Activated CD8-positive, alpha-beta memory T cell treated with anti-CD3 and anti-CD28 coated beads, Interleukin-2, amount 50 U/mL, for 24 hours (primary cell): Measurements from ENCODE around the gene ATP2B2.
"Not testable (repeated sequence)": the region's sequence is repeated elsewhere in the genome, so short reads cannot be mapped to it uniquely, and the experiment has no call there.

ENCODE experiments used
- DNase-seq: peaks from one replicate; pipeline ENCODE4 v3.0.0-alpha.2; 2020; ENCODE audit errors: extremely low read depth

Gene ATP2B2

DNA sequence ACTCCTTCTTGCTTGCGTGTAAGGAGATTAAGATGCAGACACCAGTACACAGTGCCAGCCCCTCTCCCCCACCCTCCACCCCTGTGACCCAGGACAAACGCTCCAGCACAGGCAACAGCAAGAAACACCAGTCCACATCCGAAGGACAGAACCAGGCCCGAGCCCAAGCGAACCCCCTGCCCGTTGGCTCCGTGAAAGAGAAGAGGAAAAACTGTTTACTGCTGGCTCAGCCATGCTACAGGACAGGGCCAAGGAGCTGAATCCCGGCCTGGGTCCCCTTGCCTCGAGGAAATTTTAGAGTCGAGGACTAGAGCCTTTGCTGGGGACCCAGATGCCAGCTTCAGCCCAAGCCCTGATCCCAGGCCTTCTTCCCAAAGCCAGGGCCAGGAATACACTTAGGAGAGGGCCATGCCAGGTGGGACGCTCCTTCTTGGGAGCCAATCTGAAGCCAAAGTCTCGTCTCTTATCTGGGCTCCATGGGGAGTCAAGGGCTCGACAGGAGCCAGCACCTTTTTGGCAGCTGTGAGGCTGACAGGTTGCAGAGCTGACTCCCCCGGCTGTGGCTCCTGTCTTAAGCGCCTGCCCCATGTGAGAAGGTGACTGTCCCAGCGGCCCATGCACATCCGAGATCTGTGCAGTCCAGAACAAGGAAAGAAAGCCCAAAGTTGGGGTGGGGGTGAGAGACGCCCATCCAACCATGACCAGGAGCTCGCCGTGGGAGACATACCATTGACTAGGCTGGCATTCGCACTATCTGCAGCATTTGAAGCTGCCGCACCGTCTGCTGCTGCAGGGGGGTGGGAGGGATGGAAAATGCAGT is 120.6 kb downstream of the ATP2B2 start:
- DNase-seq: no peak

DNA sequence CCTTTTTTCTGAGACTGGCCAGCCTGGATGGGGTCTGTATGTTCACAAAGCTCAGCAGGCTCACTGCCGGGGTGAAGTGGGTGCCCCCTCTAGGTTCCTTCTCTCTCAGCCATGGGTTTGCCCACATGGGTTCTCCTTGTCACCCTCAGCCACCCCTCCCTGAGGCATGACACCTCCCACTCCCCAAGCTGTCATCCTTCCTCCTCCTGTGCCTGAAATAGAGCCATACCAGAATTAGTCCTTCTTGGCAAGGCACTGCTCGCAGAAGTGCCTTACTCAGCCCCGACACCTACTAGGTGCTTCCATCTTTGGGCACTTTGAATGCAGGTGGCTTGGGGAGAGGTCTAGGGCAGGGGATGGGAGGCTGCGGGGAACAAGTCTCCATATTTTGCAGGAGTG is 121.5 kb downstream of the ATP2B2 start:
- DNase-seq: no peak

- DNase-seq: no peak
Measured at GRCh38 chr3:10382892-10383849, 122.2 kb downstream of the ATP2B2 start.

DNA sequence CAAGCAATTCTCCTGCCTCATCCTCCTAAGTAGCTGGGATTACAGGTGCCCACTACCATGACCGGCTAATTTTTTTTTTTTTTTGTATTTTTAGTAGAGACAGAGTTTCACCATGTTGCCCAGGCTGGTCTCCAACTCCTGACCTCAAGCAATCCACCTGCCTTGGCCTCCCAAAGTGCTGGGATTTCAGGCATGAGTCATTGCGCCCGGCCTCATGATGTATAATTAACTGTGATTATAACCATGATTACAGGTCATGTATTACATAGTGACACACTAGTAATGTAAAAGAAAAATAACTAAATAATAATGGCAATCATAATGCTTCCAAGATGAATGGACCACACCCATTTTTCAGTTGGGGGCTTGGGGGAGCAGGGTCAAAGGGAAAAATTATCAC is 122.9 kb downstream of the ATP2B2 start:
- DNase-seq: not testable (repeated sequence)

DNA sequence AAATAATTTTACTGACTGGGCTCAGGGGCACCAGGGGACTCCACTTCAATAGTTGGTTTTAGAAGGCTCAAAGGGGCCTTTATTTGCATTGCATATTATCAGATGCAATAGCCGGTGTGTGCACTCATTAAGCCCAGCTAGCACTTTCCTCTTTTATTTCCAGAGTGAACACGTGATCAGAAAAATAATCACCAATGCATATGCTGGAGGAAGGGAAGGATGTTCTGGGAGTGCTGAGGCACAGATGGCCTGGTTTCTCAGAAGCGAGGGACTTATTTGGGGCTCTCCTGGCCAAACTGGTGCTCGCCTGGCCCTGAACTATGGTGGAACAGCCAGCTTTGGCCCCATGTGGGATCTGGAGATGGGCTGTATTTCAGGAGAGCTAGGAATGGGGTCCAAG is 124.0 kb downstream of the ATP2B2 start:
- DNase-seq: no peak

DNA sequence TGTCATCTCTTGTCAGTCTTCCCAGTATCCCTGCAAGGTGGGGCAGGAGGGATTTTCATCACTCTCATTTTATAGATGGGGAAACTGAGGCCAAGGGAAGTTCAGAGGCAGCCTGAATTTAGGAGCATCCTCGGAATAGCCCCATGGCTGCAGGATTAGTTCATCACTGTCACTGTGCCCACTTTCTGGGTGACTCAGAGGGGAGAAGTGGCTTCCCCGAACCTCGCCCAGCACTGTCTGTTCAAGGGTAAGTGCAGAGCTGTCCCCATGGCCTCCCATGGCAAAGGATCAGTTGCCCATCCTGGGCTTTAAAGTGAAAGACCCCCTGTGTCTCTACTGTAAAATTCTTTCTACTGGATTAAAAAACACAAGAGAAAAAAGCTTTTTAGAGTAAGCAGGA is 124.5 kb downstream of the ATP2B2 start:
- DNase-seq: no peak

DNA sequence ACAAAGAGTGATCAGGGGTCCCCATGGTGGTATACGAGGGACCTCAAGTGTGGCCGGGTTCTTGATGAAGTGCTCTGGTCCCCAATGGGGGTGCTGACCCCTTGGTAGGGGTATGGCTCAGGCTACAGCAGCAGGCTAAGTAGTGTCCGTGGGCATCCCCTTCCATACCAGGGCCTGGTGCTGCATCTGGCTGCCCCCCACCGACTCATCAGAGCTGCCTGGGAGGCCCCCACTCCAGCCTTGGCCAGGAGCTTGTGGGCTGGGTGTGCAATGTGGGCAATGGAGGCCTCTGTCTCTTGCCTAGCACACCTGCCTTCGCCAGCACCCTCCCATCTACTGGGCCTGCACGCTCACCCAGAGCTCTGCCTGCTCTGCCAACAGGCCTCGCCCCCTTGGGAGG is 125.4 kb downstream of the ATP2B2 start:
- DNase-seq: no peak

DNA sequence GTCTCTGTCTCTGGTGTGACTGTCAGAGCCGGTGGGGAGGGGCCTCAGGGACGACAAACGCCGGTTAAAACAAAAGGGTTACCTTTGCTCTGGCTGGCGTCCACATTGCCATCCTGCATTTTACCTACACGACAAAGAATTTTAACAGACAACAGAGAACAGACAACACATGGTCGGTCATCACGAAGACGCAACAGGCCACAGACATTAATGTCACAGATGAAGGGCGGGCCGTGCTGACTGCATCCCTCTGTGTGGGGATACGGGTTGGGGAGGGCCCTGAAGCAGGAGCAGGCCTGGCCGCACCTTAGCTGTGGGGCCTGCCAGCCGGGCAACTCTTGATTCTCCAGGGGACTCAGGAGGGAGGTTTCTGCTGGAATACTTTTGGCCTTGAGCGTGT is 126.2 kb downstream of the ATP2B2 start:
- DNase-seq: no peak

- no peak for DNase-seq
Measured at GRCh38 chr3:10378742-10379141, 126.6 kb downstream of the ATP2B2 start.

DNA sequence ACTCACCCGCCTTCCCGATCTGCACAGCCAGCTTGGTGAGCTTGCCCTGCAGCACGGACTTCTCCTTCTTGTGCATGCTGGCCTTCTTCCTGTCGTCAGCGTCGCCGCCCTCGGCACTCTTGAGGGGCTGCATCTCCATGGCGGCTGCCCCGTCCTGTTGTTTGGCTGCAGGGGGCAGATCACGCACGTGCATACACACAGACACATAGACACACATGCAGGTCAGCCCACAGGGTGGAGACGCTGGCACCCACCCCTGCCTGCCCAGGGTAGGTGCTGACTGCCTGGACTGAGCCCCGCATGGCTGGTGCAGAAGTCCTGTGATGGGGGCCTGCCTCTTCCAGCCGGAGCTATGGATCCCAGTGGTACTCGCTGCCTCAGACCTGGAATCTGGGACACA is 127.1 kb downstream of the ATP2B2 start:
- no peak for DNase-seq

DNA sequence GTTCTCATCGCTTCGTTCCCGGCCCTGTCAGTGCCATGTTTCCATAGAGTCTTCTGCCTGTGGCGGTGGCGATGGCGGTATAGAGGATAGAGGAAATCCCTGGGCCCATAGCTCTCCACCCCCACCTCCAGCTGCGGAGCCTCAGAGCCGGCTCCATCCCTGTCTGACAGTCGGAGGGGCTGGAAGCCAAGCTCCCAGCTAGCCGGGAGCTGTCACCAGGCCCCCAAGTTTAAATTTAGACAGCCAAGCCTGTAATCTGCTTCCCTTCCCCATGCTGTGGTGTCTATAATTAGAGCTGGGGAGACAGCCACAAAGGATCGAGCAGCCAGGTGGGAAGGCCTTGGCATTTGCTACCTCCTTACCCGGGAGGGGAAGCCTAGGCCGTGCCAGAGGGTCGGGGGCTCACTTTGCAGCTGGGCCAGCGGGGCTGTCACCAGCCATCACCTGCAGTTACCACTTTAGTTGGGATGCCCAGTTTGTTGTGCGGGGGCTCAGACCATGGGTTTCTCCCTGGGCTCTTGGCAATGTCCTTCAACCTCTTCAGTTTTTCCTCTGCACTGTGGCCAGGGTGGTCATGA is 128.1 kb downstream of the ATP2B2 start:
- no peak for DNase-seq

GRCh38 chr3:10376353-10376752 is 129.0 kb downstream of the ATP2B2 start:
- DNase-seq: no peak

DNA sequence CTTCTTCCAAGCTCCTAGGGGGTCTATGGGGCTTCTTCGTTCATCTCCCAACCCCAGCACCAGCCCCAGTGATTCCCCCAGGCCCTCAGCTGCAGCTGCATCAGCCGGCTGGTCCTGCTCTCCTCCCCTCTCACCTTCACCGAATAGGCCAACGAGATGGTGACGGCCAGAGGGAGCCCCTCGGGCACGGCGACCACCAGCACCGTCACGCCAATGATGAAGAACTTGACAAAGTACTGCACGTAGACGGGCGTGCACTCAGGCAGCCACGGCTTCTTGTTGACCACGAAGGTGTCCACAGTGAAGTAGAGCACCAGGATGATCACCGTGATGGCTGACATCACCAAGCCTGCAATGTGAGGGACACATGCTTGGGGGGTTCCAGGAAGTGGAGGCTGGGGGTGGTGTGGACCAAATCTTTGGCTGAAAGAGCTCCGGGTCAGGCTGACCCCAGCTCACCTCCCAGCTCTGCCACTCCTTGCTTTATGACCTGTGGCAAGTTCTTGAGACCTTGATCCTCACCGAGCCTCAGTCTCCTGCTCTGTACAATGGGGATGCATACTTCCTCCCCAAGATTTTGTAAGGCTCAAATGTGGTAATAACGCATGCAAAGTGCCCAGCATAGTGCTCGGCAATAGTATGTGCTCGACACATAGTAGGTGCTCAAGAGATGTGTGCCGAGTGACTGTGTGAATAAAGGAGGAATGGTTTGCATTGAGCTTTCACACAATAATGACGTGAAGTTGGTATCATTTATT is 129.9 kb downstream of the ATP2B2 start:
- DNase-seq: no peak

DNA sequence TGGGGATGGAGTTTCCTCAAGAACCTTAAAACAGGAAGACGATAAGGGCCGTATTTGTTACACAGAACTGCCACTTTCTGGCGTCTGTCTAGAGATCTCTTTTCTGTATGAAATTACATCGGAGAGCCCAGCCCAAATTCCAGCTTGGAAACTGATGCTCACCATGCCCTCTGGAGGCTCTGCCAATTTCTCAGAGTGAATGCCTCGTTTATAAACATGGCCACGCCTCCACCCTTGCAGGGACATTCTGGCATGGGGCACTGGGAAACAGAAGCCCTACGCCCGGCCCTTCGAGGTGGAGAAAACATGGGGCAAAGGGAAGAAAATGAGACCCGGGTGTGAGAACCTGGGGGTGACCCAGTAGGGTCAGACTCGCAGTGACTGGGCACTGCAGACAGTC is 131.1 kb downstream of the ATP2B2 start:
- DNase-seq: no peak

DNA sequence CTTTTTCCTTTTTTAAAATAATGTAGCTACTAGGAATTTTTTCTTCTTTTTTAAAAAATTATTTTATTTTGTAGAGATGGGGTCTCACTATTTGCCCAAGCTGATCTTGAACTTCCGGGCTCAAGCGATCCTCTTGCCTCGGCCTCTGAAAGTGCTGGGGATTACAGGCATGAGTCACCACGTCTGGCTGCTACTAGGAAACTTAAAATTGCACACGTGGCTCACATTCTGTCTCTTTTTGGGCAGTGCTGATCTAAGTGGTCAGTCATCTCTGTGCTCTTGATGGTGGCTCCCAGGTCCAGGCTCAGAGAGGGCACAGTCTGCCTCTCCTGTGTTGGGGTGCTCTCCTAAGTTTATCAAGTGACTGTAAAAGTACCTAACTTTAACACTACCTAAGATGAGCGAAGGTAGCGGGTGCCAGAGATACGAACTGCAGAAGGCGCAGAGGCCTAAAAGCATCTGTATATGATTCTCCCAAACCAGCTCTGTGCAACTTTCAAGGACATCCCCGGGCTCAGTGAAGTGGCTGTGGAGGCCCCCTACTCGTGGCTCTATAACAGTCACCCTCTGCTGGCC is 131.6 kb downstream of the ATP2B2 start:
- DNase-seq: no peak

- no peak for DNase-seq
Measured at GRCh38 chr3:10371789-10372188, 133.6 kb downstream of the ATP2B2 start.

DNA sequence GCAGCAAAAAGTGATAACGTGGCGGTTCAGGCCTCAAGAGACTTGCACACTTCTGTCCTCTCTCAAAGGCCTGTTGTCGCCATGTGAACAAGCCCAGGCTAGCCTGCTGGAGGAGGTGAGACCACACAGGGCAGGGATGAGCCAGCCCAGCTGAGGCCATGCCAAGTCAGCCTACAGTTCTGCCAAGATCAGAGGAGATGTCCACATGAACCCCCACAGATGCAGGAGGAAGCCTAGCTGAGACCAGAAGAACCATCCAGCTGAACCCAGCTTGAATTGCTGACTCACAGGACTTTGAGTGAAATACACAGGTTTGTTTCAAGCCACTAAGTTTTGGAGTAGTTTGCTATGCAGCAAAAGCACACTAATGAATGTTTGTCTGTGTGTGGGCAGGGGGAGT is 134.2 kb downstream of the ATP2B2 start:
- DNase-seq: no peak

DNA sequence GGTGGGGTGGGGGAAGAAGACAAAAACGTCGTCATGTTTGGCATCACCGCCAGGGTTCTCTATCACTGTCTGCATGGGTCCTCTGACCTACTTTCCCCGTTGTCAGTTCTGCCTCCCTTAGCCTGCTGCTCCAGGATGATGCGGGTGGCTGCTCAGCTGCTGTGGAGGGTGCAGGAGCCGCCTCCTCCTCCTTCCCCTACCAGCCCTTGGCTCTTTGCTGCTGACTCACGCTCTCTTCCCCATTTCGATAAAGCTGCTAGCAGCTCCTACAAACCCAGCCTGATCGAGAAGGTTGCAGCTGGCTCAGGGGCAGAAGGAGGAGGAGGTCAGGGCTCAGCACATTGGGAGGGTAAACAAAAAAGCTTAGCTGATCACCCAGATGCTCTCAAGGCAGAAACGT is 135.0 kb downstream of the ATP2B2 start:
- no peak for DNase-seq

- DNase-seq: no peak
Measured at GRCh38 chr3:10368512-10368911, 136.9 kb downstream of the ATP2B2 start.

DNA sequence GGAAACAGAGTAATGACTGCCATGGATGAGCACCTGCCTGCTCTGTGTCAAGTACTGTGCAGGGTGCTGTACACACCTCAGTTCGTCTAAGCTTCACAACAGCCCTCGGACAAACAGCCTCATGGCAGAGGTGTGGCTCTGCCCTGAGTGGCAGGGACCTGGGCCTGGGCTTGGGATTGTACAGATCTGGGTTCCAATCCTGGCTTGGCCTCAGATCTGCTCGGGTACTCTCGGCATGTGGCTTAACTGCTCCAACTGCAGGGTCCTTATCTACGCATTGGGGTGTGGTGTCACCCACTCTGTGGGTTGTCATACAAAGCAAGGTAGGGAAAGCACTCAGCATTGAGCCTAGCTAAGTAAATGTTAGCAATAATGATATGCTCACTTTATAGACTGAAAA is 137.9 kb downstream of the ATP2B2 start:
- DNase-seq: no peak

GRCh38 chr3:10366651-10367101 is 138.7 kb downstream of the ATP2B2 start:
- peak; percentile 7 for DNase-seq
